ENCODE measurements around the gene LPAR5. TPM values are rescaled to one million over a fixed set of nuclear protein-coding genes. Genes with fewer than 3 reads are reported as not detected.
A peak's percentile ranks its signal among the peaks of the same experiment; 100 is the strongest.

LPAR5 gene
- total and polyA plus RNA-seq, 8 donors = 1.1 to 2.0 (median 1.5) TPM

DNA sequence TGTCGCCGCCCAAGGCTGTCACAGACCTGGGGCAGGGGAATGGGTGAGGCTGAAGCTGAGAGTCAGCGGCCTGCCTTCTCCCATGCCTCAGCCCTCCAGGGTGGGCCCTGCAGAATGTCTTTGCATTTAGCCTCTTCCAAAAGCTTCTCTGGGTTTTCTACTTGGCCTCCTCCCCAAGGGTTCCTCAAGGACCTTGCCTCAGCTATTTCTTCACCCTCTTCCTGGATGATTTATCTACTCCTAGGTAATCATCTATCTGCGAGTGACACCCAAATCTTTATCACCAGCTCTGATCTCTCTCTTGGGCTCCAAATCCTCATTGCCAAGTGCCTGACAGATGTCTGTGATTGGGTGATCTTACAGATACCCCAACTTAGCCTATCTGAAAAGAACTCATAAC, 4.7 kb upstream of the LPAR5 start:
- H3K27me3 ChIP-seq = no peaks in the 10 kb centered on the region
- no peaks in the 10 kb centered on the region for H3K36me3 ChIP-seq
- H3K4me3 ChIP-seq = no peak overlapping the region
- no peaks in the 10 kb centered on the region for H3K9me3 ChIP-seq
- peaks cover 0 to 28% of the 10 kb centered on the region in 2 donors for H3K4me1 ChIP-seq
- TF ChIP-seq, protein P1, sequence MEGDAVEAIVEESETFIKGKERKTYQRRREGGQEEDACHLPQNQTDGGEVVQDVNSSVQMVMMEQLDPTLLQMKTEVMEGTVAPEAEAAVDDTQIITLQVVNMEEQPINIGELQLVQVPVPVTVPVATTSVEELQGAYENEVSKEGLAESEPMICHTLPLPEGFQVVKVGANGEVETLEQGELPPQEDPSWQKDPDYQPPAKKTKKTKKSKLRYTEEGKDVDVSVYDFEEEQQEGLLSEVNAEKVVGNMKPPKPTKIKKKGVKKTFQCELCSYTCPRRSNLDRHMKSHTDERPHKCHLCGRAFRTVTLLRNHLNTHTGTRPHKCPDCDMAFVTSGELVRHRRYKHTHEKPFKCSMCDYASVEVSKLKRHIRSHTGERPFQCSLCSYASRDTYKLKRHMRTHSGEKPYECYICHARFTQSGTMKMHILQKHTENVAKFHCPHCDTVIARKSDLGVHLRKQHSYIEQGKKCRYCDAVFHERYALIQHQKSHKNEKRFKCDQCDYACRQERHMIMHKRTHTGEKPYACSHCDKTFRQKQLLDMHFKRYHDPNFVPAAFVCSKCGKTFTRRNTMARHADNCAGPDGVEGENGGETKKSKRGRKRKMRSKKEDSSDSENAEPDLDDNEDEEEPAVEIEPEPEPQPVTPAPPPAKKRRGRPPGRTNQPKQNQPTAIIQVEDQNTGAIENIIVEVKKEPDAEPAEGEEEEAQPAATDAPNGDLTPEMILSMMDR (IDR thresholded peaks at IDR 0.05) = no peak
- no peak for DNase-seq
- no peak for ATAC-seq
- intact Hi-C loops (cut with DNase I) = no loop called here
- no peak overlapping the region for H3K27ac ChIP-seq

DNA sequence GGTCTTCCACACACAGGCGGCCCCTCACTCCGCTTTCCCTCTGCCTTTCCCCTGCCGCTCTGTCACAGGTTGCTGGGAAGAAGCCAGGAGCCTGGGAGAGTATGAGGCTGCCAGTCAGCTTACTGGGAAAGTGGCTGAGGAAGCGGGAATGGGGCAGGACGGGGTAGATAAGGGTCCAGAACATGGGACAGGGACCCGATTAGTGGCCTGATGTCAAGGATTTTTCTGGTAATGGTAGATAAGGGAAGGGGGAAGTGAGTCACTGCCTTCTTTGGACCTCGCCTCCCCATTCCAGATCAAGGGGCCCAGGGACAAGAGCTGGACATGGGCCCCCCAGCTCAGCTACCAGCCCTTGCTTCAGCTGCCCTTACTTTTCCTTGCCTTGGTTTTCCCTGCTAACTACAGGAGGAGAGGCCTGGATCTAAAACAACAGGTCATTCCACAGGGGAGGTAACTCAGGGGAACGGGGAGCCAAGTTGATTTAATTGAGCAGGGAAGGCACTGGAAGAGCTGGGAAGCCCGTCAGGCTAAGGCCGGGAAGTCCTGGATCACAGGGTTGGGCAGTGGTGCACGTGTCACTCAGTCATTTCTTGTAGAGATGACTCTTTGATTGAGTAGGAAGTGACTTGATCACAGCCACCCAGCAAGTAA, 3.5 kb upstream of the LPAR5 start:
- no peaks in the 10 kb centered on the region for H3K9me3 ChIP-seq
- no peak for ATAC-seq
- no peak for DNase-seq
- H3K27ac ChIP-seq = no peak overlapping the region
- TF ChIP-seq, protein P1 (IDR thresholded peaks at IDR 0.05) = no peak
- H3K27me3 ChIP-seq = no peaks in the 10 kb centered on the region
- H3K4me3 ChIP-seq = no peak overlapping the region
- no peaks in the 10 kb centered on the region for H3K36me3 ChIP-seq
- intact Hi-C loops (cut with DNase I) = no loop called here
- H3K4me1 ChIP-seq = peaks cover 0 to 19% of the 10 kb centered on the region in 2 donors

DNA sequence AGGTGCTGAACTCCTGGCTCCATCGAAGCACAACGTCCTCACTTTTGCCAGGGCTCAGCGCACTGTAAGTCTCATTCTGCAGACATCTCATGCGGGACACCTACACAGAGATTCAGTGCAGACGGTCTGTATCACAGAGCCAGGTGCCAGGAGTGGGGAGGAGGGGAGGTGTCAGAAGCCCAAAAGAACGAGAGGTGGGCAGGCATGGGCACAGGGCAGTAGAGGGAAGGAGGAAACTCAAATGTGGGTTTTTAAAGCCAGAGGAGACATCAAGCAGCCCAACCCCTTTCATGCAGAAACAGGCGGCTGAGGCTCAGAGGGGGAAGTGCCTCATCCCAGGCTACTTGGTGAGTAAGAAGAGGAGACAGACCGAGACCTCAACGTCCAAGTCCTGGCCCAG, 2.5 kb upstream of the LPAR5 start:
- Histone ChIP-seq H3K36me3 (no peaks in the 10 kb centered on the region), H3K27ac (no peak overlapping the region), H3K4me3 (no peak overlapping the region), H3K27me3 (no peaks in the 10 kb centered on the region), H3K4me1 (peaks cover 0 to 10% of the 10 kb centered on the region in 2 donors), H3K9me3 (no peaks in the 10 kb centered on the region)
- TF ChIP-seq, protein P1 (IDR thresholded peaks at IDR 0.05) = no peak
- intact Hi-C loops (cut with DNase I) = no loop called here
- ATAC-seq = peak; percentile 8
- no peak for DNase-seq

DNA sequence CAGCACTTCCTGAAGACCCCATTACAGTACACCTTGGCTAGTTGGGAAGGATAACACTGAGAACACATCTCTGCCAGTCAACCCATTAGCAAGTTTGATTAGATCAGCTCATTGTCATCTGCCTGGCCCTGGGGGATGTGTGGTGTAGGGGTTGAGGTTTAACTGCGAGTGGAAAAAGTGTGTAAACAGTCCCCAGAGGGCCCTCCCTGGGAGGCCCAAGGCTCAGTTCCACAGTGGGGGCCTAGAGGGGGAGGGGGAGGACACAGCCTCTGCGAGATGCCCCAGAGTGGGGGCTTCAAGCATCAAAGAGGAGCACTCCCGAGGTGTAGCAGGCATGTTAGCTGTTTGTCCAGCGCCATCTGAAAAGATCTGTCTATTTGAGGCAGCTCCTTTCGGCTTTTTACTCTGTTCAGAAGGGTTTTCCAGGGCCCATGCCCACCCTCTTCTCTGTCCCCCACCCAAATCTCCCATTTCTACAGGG, 344 bp downstream of the LPAR5 start:
- Histone ChIP-seq H3K36me3 (no peaks in the 10 kb centered on the region), H3K27me3 (no peaks in the 10 kb centered on the region), H3K4me3 (peak overlapping the region in 1 of 2 donors; percentile 13), H3K27ac (peak overlapping the region in 1 of 2 donors; percentile 19), H3K9me3 (no peaks in the 10 kb centered on the region), H3K4me1 (peaks cover 0 to 14% of the 10 kb centered on the region in 2 donors)
- DNase-seq (no peak), ATAC-seq (peak; percentile 8)
- TF ChIP-seq, protein P1 (IDR thresholded peaks at IDR 0.05) = no peak
- intact Hi-C loops (cut with DNase I) = no loop called here

DNA sequence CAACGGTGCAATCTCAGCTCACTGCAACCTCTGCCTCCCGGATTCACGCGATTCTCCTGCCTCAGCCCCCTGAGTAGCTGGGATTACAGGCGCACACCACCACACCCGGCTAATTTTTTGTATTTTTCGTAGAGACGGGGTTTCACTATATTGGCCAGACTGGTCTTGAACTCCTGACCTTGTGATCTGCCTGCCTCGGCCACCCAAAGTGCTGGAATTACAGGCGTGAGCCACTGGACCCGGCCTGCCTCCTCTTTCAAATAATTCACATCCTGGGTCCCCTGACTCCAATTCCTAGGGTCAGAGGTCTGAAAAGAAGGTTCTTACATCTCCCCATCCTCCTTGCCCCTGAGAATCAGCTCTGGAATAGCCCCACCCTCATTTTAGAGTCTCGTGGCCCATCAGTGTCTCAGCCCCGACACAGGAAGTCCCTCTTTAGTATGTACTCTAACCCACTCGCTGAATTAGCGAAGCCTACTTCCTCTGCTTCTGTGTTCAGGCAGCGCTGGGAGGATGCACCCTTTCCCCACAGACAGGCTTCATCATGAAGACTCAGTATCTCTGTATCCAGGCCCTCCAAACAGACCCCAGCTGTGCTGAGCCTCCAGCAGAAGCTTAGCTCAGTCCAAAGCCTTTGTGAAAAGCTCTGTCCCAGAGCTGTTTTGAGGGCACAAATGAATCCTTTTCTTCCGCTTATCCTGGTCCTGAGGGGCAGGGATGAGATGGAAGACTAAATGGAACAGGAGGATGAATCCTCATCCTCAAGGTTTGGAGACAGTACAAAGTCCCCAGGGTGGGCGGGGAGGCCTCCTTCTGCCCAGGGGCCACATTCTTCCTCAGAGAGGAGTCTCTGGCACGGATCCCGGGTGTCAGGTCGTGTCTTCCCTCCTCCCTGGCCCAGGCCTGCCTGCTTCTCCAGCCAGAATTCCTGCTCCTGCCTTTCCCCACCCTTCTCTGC, 3.5 kb downstream of the LPAR5 start:
- H3K4me3 ChIP-seq = no peak overlapping the region
- peak; percentile 36 for ATAC-seq

More for the DNA sequence above, 3.5 kb downstream of the LPAR5 start:
- no peak overlapping the region for H3K27ac ChIP-seq
- H3K36me3 ChIP-seq = no peaks in the 10 kb centered on the region
- intact Hi-C loops (cut with DNase I) = no loop called here
- no peaks in the 10 kb centered on the region for H3K9me3 ChIP-seq
- TF ChIP-seq, protein P1 (IDR thresholded peaks at IDR 0.05) = no peak
- H3K4me1 ChIP-seq = peaks cover 0 to 15% of the 10 kb centered on the region in 2 donors
- no peaks in the 10 kb centered on the region for H3K27me3 ChIP-seq
- DNase-seq = no peak

All from left lung (tissue), 10 donors.